Esophagus squamous epithelium (tissue), 5 donors: ENCODE measurements around the gene MYO18B. TPM values are rescaled to one million over a fixed set of nuclear protein-coding genes. Genes with fewer than 3 reads are reported as not detected.
"Not testable (repeated sequence)": the region's sequence is repeated elsewhere in the genome, so short reads cannot be mapped to it uniquely, and the experiment has no call there.

Experiments
- DNase-seq: peaks from one replicate; lab custom pipeline; 2025; lab: John Stamatoyannopoulos, UW
- H3K27ac ChIP-seq, 4 donors: fragments of 200-600 bp; sonication (generic); one replicate each; pipeline ENCODE4 v1.5.1; 2016 to 2019; ENCODE audit warnings: mild to moderate bottlenecking in 1 of 4
- H3K27me3 ChIP-seq, 4 donors: fragments of 200-600 bp; sonication (generic); 1 replicate in 3 of 4; 2 replicates in 1 of 4; pipeline versions ENCODE4 v1.5.1 to v1.6.0; 2017 to 2021; ENCODE audit warnings: antibody characterized with exemption in 1 of 4
- H3K36me3 ChIP-seq, 3 donors: fragments of 200-600 bp; sonication (generic); one replicate each; pipeline ENCODE4 v1.5.1; 2016 to 2019
- H3K4me1 ChIP-seq, 3 donors: fragments of 200-600 bp; sonication (generic); one replicate each; pipeline ENCODE4 v1.5.1; 2017 to 2019
- H3K4me3 ChIP-seq, 4 donors: fragments of 200-600 bp; sonication (generic); 1 replicate in 3 of 4; 2 replicates in 1 of 4; pipeline ENCODE4 v1.5.1; 2016 to 2019; ENCODE audit warnings: mild to moderate bottlenecking in 2 of 4, moderate library complexity in 1 of 4
- H3K9me3 ChIP-seq, 3 donors: fragments of 200-600 bp; sonication (generic); one replicate each; pipeline ENCODE4 v1.5.1; 2016 to 2019
- CTCF ChIP-seq, 6 experiments: fragments of 450-650 bp in 4 of 6; fragments of 200-600 bp in 2 of 6; sonication (generic) in 2 of 6; IDR thresholded peaks; one replicate each; pipeline ENCODE4 v1.5.1; 2016 to 2019; ENCODE audit warnings: antibody characterized with exemption in 6 of 6, mild to moderate bottlenecking in 4 of 6, moderate library complexity in 4 of 6
- POLR2A ChIP-seq, 4 donors: fragments of 450-650 bp; IDR thresholded peaks; one replicate each; pipeline ENCODE4 v1.6.1; 2017; ENCODE audit warnings: antibody characterized with exemption in 4 of 4, mild to moderate bottlenecking in 4 of 4, moderate library complexity in 3 of 4
- WGBS, 2 donors: methylation state at CpG; one replicate each; pipeline ENCODE4 v1.1.5; 2018; 5-methylcytosine and 5-hydroxymethylcytosine counted together
- intact Hi-C: fragments of 100-400 bp; cut with DNase I; formaldehyde crosslinking; loops from one replicate; pipeline ENCODE4 v1.15.0; 2022
- total RNA-seq, 4 donors: library from RNA; depleted of rRNA; stranded (reverse); fragments of >200 nt; gene quantifications; one replicate each; pipeline ENCODE4 v1.1.0, GENCODE V29; 2016
- donor health status: DM: yes; HTN: yes; CAD: no.

The MYO18B gene
- total RNA-seq, 4 donors from 2014 or later, result 0.06 to 2.5 (median 0.17) TPM

- Histone ChIP-seq H3K27me3 (no peaks in the 10 kb centered on the region), H3K4me3 (no peak overlapping the region), H3K36me3 (no peaks in the 10 kb centered on the region), H3K4me1 (peaks cover 0 to 6% (median 0%) of the 10 kb centered on the region in 3 donors), H3K9me3 (no peaks in the 10 kb centered on the region), H3K27ac (no peak overlapping the region)
- TF ChIP-seq POLR2A (IDR thresholded peaks at IDR 0.05) (no peak), CTCF (IDR thresholded peaks at IDR 0.05) (no peak)
- intact Hi-C loops, result no loop called here
- no peak for DNase-seq
- WGBS, 2 donors, result 90 to 92% methylated on average over 5 of the region's 5 CpGs
These were observed 35.8 kb upstream of the MYO18B start for GRCh38 chr22:25706197-25706596.

DNA sequence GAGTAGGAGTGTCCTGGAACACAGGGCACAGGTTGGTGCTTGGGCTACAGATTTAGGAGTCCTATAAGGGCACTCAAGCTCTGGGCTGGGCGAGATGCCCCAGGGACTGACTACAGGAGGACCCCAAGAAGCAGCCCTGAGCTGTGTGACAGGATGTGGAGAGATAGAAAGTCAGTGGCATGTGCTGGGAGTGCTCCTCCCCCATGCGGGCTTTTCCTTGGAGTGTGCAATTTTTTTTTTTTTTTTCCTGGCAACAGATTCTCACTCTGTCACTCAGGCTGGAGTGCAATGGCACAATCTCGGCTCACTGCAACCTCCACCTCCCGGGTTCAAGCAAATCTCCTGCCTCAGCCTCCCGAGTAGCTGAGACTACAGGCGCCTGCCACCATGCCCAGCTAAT, 33.6 kb upstream of the MYO18B start:
- intact Hi-C loops, H3K4me3 ChIP-seq, DNase-seq, H3K9me3 ChIP-seq, H3K27ac ChIP-seq, H3K4me1 ChIP-seq, H3K27me3 ChIP-seq: not testable (repeated sequence)
- peaks cover 0 to 10% (median 0%) of the 10 kb centered on the region in 3 donors for H3K36me3 ChIP-seq
- 78 to 84% methylated on average over 6 of the region's 6 CpGs for WGBS, 2 donors

DNA sequence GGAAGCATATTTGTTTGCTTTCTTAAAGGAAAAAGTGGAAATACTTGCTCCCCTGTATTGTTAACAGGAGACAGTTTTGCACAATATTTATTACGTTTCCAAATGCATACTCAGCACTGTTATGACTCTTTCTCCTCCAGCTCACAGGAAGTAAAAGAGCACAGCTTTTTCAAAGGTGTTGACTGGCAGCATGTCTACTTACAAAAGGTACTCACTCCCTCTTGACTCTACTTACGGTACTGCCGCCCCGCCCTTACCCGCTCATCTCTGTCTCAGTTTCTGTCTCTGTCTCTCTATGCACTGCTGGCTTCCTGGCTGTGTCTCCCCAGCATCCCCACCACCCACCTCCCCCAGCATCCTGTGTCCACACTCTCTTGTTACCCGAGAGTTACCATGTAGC, 32.2 kb upstream of the MYO18B start:
- Histone ChIP-seq H3K4me1 (no peaks in the 10 kb centered on the region), H3K9me3 (no peaks in the 10 kb centered on the region), H3K27me3 (no peaks in the 10 kb centered on the region), H3K4me3 (no peak overlapping the region), H3K27ac (no peak overlapping the region), H3K36me3 (peaks cover 0 to 18% (median 0%) of the 10 kb centered on the region in 3 donors)
- no peak for DNase-seq
- intact Hi-C loops, result no loop called here
- 78 to 84% methylated on average over 6 of the region's 6 CpGs for WGBS, 2 donors
- TF ChIP-seq CTCF (IDR thresholded peaks at IDR 0.05) (no peak), POLR2A (IDR thresholded peaks at IDR 0.05) (no peak)

DNA sequence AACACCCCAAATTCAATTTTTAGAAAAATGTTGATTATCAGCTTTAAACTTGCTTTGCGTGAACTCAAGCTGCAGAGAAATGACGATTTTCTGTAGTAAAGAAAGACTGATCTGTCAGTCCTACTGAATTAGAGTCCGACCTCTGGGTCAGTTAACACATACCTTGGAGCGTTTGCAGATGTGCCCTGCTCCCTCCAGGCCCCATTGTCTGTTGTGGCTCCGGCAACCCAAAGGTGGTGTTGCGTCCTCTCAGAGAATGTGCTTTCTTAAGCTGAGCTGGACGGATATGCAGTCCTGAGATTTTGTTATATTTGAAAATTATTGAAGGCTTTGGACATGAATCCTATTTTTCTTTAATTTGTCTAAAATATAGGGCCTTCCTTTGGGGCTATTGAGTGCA, 31.5 kb upstream of the MYO18B start:
- 88 to 93% methylated on average over 7 of the region's 7 CpGs for WGBS, 2 donors
- H3K4me1 ChIP-seq, result no peaks in the 10 kb centered on the region
- no peaks in the 10 kb centered on the region for H3K9me3 ChIP-seq
- H3K36me3 ChIP-seq, result peaks cover 0 to 18% (median 0%) of the 10 kb centered on the region in 3 donors
- H3K27me3 ChIP-seq, result no peaks in the 10 kb centered on the region
- intact Hi-C loops, result no loop called here
- no peak overlapping the region for H3K27ac ChIP-seq
- TF ChIP-seq POLR2A (IDR thresholded peaks at IDR 0.05), result no peak
- no peak for TF ChIP-seq CTCF (IDR thresholded peaks at IDR 0.05)
- H3K4me3 ChIP-seq, result no peak overlapping the region
- no peak for DNase-seq

- TF ChIP-seq CTCF (IDR thresholded peaks at IDR 0.05) (no peak), POLR2A (IDR thresholded peaks at IDR 0.05) (no peak)
- WGBS, 2 donors, result 63 to 73% methylated on average over 4 to 6 of the region's 6 CpGs
- intact Hi-C loops, result no loop called here
- H3K9me3 ChIP-seq, result no peaks in the 10 kb centered on the region
- no peak for DNase-seq
- H3K4me1 ChIP-seq, result no peaks in the 10 kb centered on the region
- no peaks in the 10 kb centered on the region for H3K27me3 ChIP-seq
- H3K27ac ChIP-seq, result no peak overlapping the region
- H3K4me3 ChIP-seq, result no peak overlapping the region
- H3K36me3 ChIP-seq, result peaks cover 0 to 18% (median 0%) of the 10 kb centered on the region in 3 donors
These were observed 30.5 kb upstream of the MYO18B start for GRCh38 chr22:25711491-25711890.
